HG02885 (cell line): ENCODE measurements around the gene KCTD19.
"Not testable (repeated sequence)": the region's sequence is repeated elsewhere in the genome, so short reads cannot be mapped to it uniquely, and the experiment has no call there.

Experiments used
- ATAC-seq: cut with Tn5 transposase; IDR thresholded peaks from one replicate; pipeline ENCODE4 v1.9.1; 2021; ENCODE audit warnings: mild to moderate bottlenecking; ENCODE audit not compliant: unreplicated experiment, poor library complexity

KCTD19 gene

DNA sequence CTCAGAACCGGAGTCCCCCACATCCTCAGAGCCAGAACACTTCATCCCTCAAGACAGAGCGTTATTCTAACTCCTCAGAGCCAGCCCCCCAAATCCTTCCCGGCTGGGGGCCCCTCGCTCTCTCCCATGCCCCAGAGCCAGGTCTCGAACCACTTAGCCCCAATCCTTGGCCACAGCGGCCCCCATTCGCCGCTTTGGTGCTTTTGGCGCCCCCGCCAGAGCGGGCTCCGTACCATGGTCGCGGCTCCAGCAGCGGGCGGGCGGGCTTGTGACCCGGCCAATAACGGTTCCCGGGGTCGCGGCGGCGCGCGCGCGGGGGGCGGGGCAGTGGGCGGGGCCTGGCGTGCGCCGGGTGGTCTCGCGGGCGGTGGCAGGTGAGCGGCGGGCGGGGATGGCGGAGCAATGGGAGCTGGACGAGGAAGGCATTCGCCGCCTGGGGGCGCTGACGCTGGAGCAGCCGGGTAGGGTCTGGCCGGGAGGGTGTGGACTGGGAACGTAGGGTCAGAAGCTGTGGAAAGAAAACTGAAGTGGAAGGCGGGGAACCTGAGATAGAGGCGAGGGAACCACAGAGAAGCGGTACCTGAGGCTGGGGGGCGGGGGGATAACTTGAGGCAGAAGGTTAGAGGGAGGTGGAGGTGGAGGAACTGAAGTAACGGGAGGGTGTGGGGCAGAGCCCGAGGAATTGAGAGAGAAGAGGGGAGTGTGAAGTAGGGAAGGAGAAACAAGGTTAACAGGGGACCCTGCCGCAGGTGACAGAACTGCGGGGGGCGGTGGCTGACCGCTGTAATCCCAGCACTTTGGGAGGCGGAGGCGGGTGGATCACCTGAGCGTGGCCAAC is at the start of gene KCTD19, which contains the start of gene LRRC36:
TSS of gene KCTD19 (minus strand) at position 270 of the 838 bp plus-strand sequence. CDS start at position 236, 34 bp downstream.
TSS of gene LRRC36 (plus strand) at position 344 of the 838 bp plus-strand sequence. CDS start at position 392, 48 bp downstream.
- no peak for ATAC-seq

DNA sequence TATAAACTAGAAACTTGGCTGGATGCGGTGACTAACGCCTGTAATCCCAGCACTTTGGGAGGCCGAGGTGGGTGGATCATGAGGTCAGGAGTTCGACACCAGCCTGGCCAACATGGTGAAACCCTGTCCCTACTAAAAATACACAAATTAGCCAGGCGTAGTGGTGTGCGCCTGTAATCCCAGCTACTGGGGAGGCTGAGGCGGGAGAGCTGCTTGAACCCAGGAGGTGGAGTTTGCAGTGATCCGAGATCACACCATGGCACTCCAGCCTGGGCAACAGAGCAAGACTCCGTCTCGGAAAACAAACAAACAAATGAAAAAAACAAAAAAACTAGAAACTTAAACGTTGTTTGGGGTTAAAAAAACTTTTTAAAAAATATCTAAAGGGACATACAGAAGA is 49.5 kb upstream of the KCTD19 start:
- not testable (repeated sequence) for ATAC-seq

DNA sequence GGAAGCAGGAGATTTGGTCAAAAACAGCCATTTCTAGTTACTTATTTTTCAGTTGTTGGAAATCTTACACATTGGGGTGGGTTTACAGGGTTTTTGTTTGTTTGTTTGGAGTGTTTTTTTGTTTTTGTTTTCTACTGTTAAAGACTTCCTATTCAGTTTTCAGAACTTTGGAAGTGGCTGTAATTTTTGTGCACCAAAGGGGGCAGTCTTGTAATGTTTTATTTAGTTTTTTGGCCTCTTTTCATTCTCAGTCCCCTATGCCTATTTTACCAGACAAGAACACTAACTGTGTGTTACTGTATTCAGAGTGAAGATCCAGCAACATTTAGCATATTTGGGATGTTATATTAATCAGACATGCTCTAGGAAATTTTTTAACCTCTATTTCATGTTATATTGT is 46.1 kb upstream of the KCTD19 start:
- no peak for ATAC-seq

DNA sequence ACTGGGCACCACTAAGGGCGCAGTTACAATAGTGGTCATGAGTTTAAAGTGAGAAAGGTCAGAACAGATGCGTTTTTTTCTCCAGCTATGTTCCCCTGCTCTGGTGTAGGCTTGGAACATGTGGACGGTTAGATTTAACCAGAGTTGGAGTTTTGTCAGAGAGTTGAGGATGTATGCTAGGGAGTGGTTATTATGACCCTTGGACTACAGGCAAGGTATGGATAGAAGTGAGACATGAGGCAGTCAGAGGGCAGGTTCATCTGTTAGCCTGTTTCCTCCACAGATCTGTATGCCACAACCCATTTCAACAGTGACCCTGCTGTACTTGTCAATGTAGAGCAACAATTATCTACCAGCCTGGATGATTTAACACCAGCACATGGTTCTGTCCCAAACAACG is 44.1 kb upstream of the KCTD19 start:
- ATAC-seq, result no peak

DNA sequence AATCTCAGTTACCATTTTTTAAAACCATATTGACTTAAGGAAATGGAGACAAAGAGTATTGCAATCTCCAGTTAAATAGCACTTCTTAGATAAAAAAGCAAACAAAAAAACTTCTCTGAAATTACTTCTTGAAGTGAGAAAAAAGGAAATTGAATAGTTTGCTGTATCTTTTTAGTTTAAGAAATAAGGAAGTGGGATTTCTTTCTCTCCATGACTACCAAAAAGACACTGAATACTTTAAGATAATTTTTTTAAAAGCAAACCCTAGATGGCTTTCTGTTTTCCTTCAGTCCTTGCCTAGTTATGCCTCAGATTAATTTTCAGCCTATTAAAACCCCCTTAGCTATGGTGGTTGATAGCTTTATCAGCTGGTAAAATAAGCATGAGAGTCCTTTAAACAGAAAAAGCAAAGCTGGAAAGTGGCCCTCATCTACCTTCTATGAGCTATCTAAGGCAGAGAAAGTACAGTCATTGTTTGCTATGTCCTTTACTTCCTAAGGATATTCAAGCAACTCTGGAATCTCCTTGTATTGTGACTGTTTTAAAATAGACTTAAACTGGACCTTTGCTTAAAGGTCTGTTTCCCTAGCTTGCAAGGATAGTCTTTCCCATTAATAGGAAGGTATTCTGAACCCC is 38.2 kb upstream of the KCTD19 start:
- ATAC-seq, result no peak

DNA sequence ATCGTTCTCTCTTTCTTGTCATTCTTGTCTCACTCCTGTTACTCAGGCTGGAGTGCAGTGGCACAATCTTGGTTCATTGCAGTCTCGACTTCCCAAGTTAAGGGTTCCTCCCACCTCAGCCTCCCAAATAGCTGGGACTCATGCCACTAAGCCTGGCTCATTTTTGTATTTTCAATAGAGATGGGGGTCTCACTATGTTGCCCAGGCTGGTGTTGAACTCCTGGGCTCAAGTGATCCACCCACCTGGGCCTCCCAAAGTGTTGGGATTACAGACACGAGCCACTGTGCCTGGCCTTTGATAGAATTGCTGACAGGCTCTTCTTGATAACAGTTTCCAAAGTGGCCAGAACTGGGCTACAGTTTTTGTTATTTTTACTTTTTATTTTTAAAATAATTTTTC is 34.5 kb upstream of the KCTD19 start:
- ATAC-seq, result no peak

DNA sequence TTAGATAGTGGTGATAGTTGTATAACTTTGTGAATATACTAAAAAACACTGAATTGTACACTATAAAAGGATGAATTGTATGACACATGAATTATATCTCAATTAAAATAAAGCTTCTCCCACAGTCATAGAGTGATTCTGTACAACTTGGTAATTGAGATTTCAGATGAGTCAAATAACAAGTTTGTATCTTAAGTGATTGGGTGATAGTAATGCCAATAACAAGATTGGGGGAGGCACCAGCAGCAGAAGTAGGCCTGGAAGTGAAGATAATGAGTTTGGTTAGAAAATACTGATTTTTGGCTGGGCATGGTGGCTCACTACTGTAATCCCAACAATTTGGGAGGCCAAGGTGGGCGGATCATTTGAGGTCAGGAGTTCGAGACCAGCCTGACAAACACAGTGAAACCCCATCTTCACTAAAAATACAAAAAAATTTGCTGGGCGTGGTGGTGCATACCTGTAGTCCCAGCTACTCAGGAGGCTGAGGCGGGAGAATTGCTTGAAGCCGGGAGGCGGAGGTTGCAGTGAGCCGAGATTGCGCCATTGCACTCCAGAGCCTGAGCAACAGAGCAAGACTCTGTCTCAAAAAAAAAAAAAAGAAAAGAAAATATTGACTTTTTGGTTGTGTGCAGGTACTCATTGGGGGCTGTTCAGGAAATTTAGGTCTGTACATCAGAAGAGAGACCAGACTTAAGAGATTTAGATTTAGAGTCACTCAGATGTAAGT is 33.2 kb upstream of the KCTD19 start:
- not testable (repeated sequence) for ATAC-seq

DNA sequence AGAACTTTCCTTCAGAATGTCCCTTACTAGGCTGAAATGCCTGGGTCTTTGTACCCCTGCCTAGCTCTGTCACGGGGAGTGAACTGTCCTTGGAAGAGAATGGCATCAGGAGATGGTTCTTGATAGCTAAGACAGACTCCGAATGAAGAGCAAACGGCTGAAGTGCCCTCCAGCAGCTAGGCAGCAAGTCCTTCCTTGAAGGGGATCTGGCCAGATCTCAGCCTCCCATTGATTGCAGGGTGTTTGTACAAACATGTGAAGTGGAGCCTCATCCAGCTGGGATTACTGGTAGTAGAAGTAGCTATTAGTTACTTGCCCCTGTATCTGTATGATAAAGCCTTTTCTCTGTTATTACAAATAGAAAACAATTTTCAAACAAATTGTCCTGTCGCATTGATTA is 31.0 kb upstream of the KCTD19 start:
- ATAC-seq, result no peak

DNA sequence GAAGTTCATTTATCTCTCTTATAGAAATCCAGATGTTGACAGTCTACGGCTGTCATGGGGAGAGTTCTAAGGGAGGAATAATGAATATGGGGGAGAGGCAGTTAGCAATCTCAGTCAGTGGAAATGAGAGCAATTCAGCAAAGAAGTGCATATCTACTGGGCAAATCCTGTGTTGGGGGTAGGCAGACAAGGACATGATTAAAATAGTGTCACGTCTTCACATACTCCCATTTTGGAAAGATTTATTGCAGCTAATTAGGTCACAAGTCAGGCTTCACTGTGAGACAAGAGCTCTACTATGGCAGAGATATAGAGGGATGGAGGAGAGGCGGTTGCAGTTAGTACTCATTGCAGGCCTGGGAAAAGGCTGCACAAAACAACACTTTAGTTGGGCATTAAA is 29.9 kb upstream of the KCTD19 start:
- ATAC-seq, result no peak

DNA sequence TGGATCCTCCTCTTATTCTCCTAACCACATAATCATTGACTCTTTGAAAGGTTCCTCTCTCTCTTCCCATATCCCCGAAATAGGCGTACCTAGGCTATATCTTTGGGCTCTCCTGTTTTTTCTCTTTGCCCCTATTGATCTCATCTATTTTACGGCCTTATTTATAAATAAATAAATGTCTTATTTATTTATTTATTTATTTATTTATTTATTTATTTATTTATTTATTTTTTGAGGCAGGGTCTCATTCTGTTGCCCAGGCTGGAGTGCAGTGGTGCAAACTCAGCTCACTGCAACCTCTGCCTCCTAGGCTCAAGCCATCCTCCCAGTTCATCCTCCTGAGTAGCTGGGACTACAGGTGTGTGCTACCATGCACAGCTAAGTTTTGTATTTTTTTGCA is 25.9 kb upstream of the KCTD19 start:
- ATAC-seq, result not testable (repeated sequence)

DNA sequence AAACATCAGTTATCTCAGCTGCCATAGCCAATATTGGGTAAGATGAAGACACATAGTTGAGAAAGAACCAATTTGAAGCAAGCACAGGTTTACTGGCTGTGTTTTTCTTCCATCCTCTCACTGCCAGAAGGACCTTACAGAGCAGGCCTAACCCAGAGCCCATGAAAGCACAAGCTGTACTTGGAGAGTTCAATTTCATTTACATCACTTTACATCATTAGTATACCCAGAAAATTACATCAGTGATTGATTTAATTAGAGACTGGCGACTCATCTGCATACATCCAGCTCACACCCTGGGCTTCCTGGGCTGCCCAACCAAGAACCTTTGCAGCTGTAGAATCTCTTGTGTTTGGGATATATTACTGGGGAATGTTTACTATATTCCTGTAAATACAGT is 23.8 kb upstream of the KCTD19 start:
- no peak for ATAC-seq

DNA sequence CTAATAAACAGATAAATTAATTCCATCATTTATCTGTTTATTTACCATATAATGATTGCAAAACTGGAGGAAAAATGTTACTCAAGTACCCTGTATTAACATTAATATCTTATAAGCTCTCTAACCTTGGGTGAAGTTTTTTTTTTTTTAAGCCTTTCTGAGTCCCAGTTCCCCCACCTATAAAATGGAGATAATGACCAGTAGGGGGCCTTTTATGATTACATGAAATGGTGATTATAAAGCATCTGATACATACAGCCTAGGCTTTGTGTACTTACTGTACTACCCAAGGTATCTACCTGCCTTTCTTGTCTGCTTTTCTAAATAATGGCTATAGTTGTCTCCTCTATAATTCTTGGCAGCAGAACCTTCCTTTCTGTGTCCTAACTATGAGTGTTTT is 22.6 kb upstream of the KCTD19 start:
- no peak for ATAC-seq

DNA sequence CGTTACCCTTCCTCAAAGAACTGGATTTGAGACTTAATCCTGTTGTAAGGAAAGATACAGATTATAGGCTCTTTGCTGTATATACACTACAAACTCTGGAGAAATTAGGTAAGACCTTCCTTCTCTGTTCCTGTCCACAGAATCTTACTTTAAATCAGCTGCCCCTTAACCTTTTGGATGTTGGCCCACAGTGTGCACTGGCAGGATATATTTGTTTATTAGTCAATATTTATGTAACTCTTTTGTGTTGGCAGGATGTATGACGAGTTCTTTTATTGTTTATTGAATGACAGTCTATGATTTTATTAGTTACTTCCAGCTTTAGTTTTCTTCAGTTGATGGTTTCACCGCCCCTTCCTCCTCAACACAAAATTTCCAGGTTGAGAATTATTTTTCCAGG is 19.8 kb upstream of the KCTD19 start:
- no peak for ATAC-seq

DNA sequence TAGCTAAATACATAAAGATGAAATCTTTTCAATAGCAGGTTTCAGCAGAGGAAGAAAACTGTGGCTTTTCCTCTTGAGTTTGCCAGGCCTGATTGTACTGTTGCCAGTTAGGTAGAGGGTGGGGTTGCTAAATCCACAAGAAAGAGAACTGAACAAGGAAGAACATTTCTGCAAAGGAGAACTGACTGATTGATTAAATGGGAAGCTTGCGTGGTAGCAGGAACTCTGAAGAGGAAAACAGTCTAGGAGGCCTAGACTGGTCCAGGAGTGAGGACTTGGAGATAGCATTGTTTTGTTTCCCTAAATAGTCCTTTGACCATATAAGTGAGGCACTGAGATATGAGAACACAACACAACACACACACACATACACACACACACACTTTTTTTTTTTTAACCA is 18.9 kb upstream of the KCTD19 start:
- ATAC-seq, result no peak

DNA sequence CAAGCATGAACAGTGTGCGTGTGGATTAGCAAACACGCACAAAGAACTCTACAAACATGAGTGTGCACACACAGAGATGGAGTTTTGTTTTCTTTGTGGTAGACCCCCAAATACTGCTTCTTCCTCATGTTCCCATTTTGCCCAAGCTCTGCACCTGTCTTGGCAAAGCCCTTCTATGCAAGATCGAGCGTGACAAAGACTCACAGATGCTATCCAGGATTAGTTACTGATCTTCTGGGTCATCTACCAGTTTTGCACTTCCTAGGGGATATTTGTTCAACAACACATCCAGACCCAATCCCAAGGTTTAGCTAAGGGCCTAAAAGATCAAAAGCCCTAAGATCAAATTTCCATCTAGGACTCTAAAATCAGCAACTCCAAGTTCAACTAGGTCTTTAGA is 16.1 kb upstream of the KCTD19 start:
- ATAC-seq, result no peak

DNA sequence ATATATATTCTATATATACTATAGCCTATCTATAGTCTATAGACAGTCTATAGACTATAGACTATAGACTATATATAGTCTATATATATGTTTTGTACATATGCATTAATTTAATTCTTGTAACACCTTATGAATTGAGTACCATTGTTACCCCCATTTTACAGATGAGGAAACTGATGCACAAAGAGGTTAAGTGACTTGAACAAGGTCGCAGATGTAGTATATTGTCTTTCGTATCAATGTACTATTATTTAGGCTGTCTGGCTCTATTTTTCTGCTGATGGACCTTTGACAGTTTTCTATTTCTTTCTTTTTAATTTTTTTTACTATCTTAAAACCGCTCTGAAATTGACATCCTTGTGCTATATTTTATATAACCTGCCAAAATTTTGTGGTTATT is 14.7 kb upstream of the KCTD19 start:
- ATAC-seq, result no peak

DNA sequence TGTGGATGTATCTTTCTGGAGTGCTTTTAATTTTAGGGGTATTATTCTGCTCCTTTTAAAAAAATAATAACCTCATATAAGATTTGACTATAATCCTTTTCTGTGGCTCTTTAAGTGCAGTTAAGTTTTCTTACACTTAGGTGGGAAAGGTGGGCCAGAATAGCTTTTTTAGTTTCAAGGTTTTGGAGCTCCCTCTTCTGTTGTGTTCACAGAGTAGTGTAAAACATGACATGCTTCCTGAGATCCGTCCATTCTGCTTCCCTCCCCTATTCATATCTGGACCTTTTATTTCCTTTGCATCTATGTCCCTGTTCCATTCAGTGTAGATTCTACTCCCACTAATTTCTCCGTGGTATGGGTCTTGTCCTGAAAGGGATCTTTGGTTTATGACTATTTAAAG is 12.9 kb upstream of the KCTD19 start:
- ATAC-seq, result no peak

DNA sequence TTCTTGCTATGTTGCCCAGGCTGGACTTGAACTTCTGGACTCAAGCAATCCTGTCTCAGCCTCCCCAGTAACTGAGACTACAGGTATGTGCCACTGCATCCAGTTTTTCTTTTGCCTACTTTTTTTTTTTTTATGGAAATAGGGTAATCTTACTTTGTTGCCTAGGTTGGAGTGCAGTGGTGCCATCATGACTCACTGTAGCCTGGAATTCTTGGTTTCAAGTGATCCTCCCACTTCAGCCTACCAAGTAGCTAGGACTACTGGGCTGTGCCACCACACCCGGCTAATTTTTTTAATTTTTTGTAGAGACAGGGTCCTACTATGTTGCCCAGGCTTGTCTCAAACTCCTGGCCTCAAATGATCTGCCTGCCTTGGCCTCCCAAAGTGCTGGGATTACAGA is 10.1 kb upstream of the KCTD19 start:
- ATAC-seq, result no peak

DNA sequence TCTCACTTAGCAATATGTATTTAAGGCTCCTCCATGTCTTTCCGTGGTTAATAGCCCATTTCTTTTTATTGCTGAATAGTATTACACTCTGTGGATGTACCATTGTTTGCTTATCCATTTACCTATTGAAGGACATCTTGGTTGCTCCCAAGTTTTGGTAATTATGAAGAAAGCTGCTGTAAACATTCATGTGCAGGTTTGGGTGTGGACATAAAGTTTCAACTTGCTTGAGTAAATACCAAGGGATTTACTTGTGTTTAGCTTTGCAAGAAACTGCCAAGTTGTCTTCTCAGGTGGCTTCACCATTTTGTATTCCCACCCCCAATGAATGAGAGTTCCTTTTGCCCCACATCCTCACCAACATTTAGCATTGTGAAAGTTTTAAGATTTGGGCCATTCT is 9.6 kb upstream of the KCTD19 start:
- ATAC-seq, result no peak

DNA sequence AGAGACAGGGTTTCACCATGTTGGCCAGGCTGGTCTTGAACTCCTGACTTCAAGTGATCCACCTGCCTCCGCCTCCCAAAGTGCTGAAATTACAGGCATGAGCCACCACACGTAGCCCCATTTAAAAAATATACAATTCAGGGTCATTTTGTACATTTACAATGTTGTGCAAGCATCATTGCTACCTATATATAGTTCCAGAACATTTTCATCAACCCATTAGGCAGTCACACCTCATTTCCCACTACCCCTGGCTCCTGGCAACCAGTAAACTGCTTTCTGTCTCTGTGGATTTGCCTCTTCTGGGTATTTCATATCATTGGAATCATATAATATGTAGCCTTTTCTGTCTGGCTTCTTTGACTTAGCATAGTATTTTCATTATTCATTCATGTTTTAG is 6.8 kb upstream of the KCTD19 start:
- ATAC-seq, result no peak

DNA sequence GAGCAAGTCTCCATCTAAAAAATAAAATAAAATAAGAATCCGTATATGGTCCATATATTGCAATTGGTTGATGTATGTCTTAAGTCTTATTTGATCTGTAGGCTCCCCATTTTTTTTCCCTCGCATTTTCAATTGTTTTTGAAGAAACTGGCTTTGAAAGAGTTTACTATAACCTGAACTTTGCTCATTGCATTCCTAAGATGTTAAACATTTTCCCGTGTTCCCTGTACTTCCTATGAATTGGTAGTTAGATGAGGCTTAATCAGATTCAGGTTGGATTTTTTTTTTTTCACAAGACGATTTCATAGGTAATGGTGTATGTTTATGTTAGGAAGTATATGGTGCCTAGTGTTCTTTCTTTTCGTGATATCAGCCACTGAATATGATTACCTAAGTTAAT is 3.4 kb upstream of the KCTD19 start:
- ATAC-seq, result no peak
